H1 (cell line): ENCODE data around the gene DYNLT2. TPM values are rescaled to one million over a fixed set of nuclear protein-coding genes. Genes with fewer than 3 reads are reported as not detected.
A peak's percentile ranks its signal among the peaks of the same experiment; 100 is the strongest.

Experiments used
- CTCF ChIA-PET: fragments of 300-600 bp; sonication (Branson Sonifier 250); formaldehyde crosslinking; loops from one replicate; lab custom pipeline; 2021; ENCODE audit not compliant: partially characterized antibody; lab: Charles Lee
- POLR2A ChIA-PET: fragments of 300-600 bp; sonication (Branson Sonifier 250); formaldehyde crosslinking; loops from one replicate; lab custom pipeline; 2021; ENCODE audit warnings: inconsistent platforms; ENCODE audit not compliant: partially characterized antibody; lab: Charles Lee
- DNase-seq, 2 experiments: peaks; one replicate each; pipeline versions ENCODE4 v3.0.0 to v3.0.0-alpha.2; 2010 to 2022; ENCODE audit warnings: low spot score in 2 of 2, low read depth in 1 of 2, mixed read lengths in 1 of 2
- FAIRE-seq: peaks from 2 replicates; lab custom pipeline; 2011; peaks lifted over from hg19 to GRCh38; lab: Jason Lieb, UNC
- H2AFZ ChIP-seq: 2 replicates; pipeline ENCODE4 v1.8.1; 2012; ENCODE audit warnings: low read length, inconsistent platforms
- H2AK5ac ChIP-seq: 2 replicates; pipeline ENCODE4 v1.6.1; 2013; ENCODE audit warnings: low read depth, low read length
- H2BK120ac ChIP-seq: replicated peaks from 2 replicates; pipeline ENCODE3; 2013; ENCODE audit warnings: low read depth, low read length, inconsistent platforms
- H2BK12ac ChIP-seq: 2 replicates; pipeline ENCODE4 v1.6.1; 2013; ENCODE audit warnings: low read depth, low read length
- H2BK15ac ChIP-seq: 2 replicates; pipeline ENCODE4 v1.6.1; 2013; ENCODE audit warnings: low read length
- H2BK20ac ChIP-seq: 2 replicates; pipeline ENCODE4 v1.6.1; 2013; ENCODE audit warnings: low read length
- H2BK5ac ChIP-seq: 2 replicates; pipeline ENCODE4 v1.6.1; 2013; ENCODE audit warnings: low read depth, low read length
- H3K14ac ChIP-seq: 2 replicates; pipeline ENCODE4 v1.6.1; 2013; ENCODE audit warnings: inconsistent platforms; ENCODE audit not compliant: insufficient read length
- H3K18ac ChIP-seq: 2 replicates; pipeline ENCODE4 v1.6.1; 2013; ENCODE audit warnings: low read length; ENCODE audit errors: extremely low read depth
- H3K23ac ChIP-seq: 2 replicates; pipeline ENCODE4 v1.6.1; 2013; ENCODE audit warnings: inconsistent platforms; ENCODE audit not compliant: insufficient read length
- H3K23me2 ChIP-seq: 2 replicates; pipeline ENCODE4 v1.6.1; 2013; ENCODE audit warnings: low read depth, low read length
- H3K27ac ChIP-seq: 2 replicates; pipeline ENCODE4 v1.6.1; 2011; ENCODE audit warnings: low read depth, low read length, inconsistent platforms
- H3K27me3 ChIP-seq, 4 experiments: replicated peaks in 1 of 4; 1 replicate in 1 of 4; 2 replicates in 3 of 4; pipeline versions ENCODE4 v1.6.1 to v1.8.1; 2011 to 2013; ENCODE audit warnings: low read length in 3 of 4, mild to moderate bottlenecking in 3 of 4, inconsistent platforms in 2 of 4, mixed read lengths in 2 of 4, moderate library complexity in 1 of 4; ENCODE audit not compliant: control insufficient read depth in 3 of 4, insufficient read depth in 3 of 4; ENCODE audit errors: extremely low read depth in 1 of 4
- H3K36me3 ChIP-seq, 4 experiments: 2 replicates each; pipeline versions ENCODE4 v1.6.1 to v1.8.1; 2011 to 2013; ENCODE audit warnings: mild to moderate bottlenecking in 4 of 4, low read length in 3 of 4, moderate library complexity in 2 of 4, control low read depth in 1 of 4, inconsistent platforms in 1 of 4; ENCODE audit not compliant: insufficient read depth in 4 of 4, control insufficient read depth in 2 of 4
- H3K4ac ChIP-seq: replicated peaks from 2 replicates; pipeline ENCODE3; 2013; ENCODE audit warnings: low read length, low read depth, mixed read lengths, inconsistent platforms; ENCODE audit not compliant: insufficient read length
- H3K4me1 ChIP-seq, 4 experiments: replicated peaks in 1 of 4; 1 replicate in 1 of 4; 2 replicates in 3 of 4; pipeline versions ENCODE4 v1.6.1 to v1.8.1; 2011 to 2013; ENCODE audit warnings: low read length in 3 of 4, inconsistent platforms in 2 of 4, mixed read lengths in 1 of 4; ENCODE audit not compliant: insufficient read depth in 4 of 4, control insufficient read depth in 3 of 4
- H3K4me2 ChIP-seq, 2 experiments: 2 replicates each; pipeline versions ENCODE4 v1.6.1 to v1.8.1; 2011 to 2013; ENCODE audit warnings: low read depth in 2 of 2, low read length in 2 of 2, control low read depth in 1 of 2, inconsistent platforms in 1 of 2, mild to moderate bottlenecking in 1 of 2; ENCODE audit not compliant: insufficient read depth in 1 of 2
- H3K4me3 ChIP-seq, 4 experiments: fragments of 200-600, 300-600 bp in 1 of 4; sonication (generic), shearing (Covaris generic), sonication (Bioruptor Twin) in 1 of 4; 2 replicates each; pipeline versions ENCODE4 v1.5.1 to v1.8.1; 2011 to 2016; ENCODE audit warnings: low read length in 4 of 4, low read depth in 3 of 4, control low read depth in 2 of 4, inconsistent platforms in 2 of 4, mild to moderate bottlenecking in 2 of 4, mixed read lengths in 1 of 4, moderate library complexity in 1 of 4; ENCODE audit not compliant: insufficient read depth in 2 of 4; ENCODE audit errors: extremely low read depth in 1 of 4
- H3K56ac ChIP-seq: replicated peaks from 2 replicates; pipeline ENCODE3; 2013; ENCODE audit warnings: low read depth, mild to moderate bottlenecking, mixed read lengths, low read length, inconsistent platforms; ENCODE audit not compliant: insufficient read length
- H3K79me1 ChIP-seq: 2 replicates; pipeline ENCODE4 v1.6.1; 2013; ENCODE audit warnings: low read depth, low read length, control low read depth
- H3K79me2 ChIP-seq, 2 experiments: 2 replicates each; pipeline versions ENCODE4 v1.6.1 to v1.8.1; 2012 to 2013; ENCODE audit warnings: low read length in 2 of 2, mild to moderate bottlenecking in 2 of 2, inconsistent platforms in 1 of 2; ENCODE audit not compliant: insufficient read depth in 2 of 2, control insufficient read depth in 1 of 2
- H3K9ac ChIP-seq, 4 experiments: replicated peaks in 1 of 4; 1 replicate in 1 of 4; 2 replicates in 3 of 4; pipeline versions ENCODE4 v1.6.1 to v1.8.1; 2011 to 2013; ENCODE audit warnings: low read depth in 3 of 4, low read length in 3 of 4, control low read depth in 2 of 4, mild to moderate bottlenecking in 2 of 4, moderate library complexity in 2 of 4, inconsistent platforms in 1 of 4; ENCODE audit errors: extremely low read depth in 1 of 4
- H3K9me3 ChIP-seq, 2 experiments: 2 replicates each; pipeline versions ENCODE4 v1.6.1 to v1.8.1; 2012 to 2013; ENCODE audit warnings: mild to moderate bottlenecking in 2 of 2, moderate library complexity in 2 of 2, control low read depth in 1 of 2, inconsistent platforms in 1 of 2, low read depth in 1 of 2, low read length in 1 of 2, mixed read lengths in 1 of 2; ENCODE audit not compliant: insufficient read depth in 2 of 2
- H4K20me1 ChIP-seq, 2 experiments: replicated peaks in 1 of 2; 2 replicates each; pipeline versions ENCODE3 to v1.8.1; 2011 to 2013; ENCODE audit warnings: inconsistent platforms in 2 of 2, low read length in 2 of 2, mild to moderate bottlenecking in 1 of 2; ENCODE audit not compliant: insufficient read depth in 2 of 2, control insufficient read depth in 1 of 2
- H4K5ac ChIP-seq: 2 replicates; pipeline ENCODE4 v1.6.1; 2013; ENCODE audit warnings: low read length, low read depth, mixed read lengths, inconsistent platforms; ENCODE audit not compliant: insufficient read length
- H4K8ac ChIP-seq: 2 replicates; pipeline ENCODE4 v1.8.0; 2013; ENCODE audit warnings: mild to moderate bottlenecking, moderate library complexity, low read length, inconsistent platforms; ENCODE audit not compliant: insufficient read depth; ENCODE audit errors: extremely low read depth
- H4K91ac ChIP-seq: replicated peaks from 2 replicates; pipeline ENCODE3; 2013; ENCODE audit warnings: low read length, mixed read lengths, inconsistent platforms; ENCODE audit not compliant: insufficient read length
- ASH2L ChIP-seq: fragments of 200-600, 300-600 bp; sonication (generic); IDR thresholded peaks from one replicate; pipeline ENCODE4 v1.7.1; 2017; ENCODE audit warnings: low read length
- BRCA1 ChIP-seq: IDR thresholded peaks from 2 replicates; pipeline ENCODE4 v1.6.1; 2012; ENCODE audit warnings: low read depth, low read length, improper control_type of control experiment
- CHD1 ChIP-seq: IDR thresholded peaks from 2 replicates; pipeline ENCODE4 v1.6.1; 2012; ENCODE audit warnings: low read depth, low read length, improper control_type of control experiment
- CHD2 ChIP-seq: IDR thresholded peaks from 2 replicates; pipeline ENCODE4 v1.6.1; 2012; ENCODE audit warnings: low read length, improper control_type of control experiment
- FOSL1 ChIP-seq: IDR thresholded peaks from 2 replicates; pipeline ENCODE4 v1.6.1; 2011; ENCODE audit warnings: mild to moderate bottlenecking, low read depth, low read length, moderate library complexity; ENCODE audit not compliant: insufficient read depth
- HDAC6 ChIP-seq: IDR thresholded peaks from one replicate; pipeline ENCODE4 v1.7.1; 2012; ENCODE audit warnings: low read depth, mild to moderate bottlenecking, inconsistent platforms, low read length, moderate library complexity
- KDM1A ChIP-seq: fragments of 200-600, 300-600 bp; sonication (generic); IDR thresholded peaks from 2 replicates; pipeline ENCODE4 v1.7.1; 2016; ENCODE audit warnings: mild to moderate bottlenecking, low read length, borderline replicate concordance
- RXRA ChIP-seq: IDR thresholded peaks from 2 replicates; pipeline ENCODE4 v1.6.1; 2011; ENCODE audit warnings: low read depth, mild to moderate bottlenecking, low read length, moderate library complexity; ENCODE audit not compliant: insufficient read depth
- SAP30 ChIP-seq: fragments of 300-600 bp; sonication (generic); IDR thresholded peaks from 2 replicates; pipeline ENCODE4 v1.7.1; 2012; ENCODE audit warnings: low read length, moderate library complexity, mild to moderate bottlenecking, inconsistent platforms; ENCODE audit not compliant: insufficient read depth, insufficient replicate concordance
- SIN3A ChIP-seq, 2 experiments: IDR thresholded peaks in 1 of 2; conservative IDR thresholded peaks in 1 of 2; 2 replicates each; pipeline ENCODE4 v1.6.1; 2011 to 2012; ENCODE audit warnings: low read length in 2 of 2, improper control_type of control experiment in 1 of 2, low read depth in 1 of 2, mild to moderate bottlenecking in 1 of 2
- SIX5 ChIP-seq: IDR thresholded peaks from 2 replicates; pipeline ENCODE4 v1.6.1; 2011; ENCODE audit warnings: mild to moderate bottlenecking, low read depth, low read length
- SP2 ChIP-seq: IDR thresholded peaks from 2 replicates; pipeline ENCODE4 v1.6.1; 2012; ENCODE audit warnings: mild to moderate bottlenecking, low read length, inconsistent platforms
- SP4 ChIP-seq: IDR thresholded peaks from 2 replicates; pipeline ENCODE4 v1.6.1; 2012; ENCODE audit warnings: low read length, inconsistent platforms
- SRF ChIP-seq: IDR thresholded peaks from 2 replicates; pipeline ENCODE4 v1.6.1; 2011; ENCODE audit warnings: mild to moderate bottlenecking, low read depth, low read length, moderate library complexity
- TEAD4 ChIP-seq: IDR thresholded peaks from 2 replicates; pipeline ENCODE4 v1.6.1; 2012; ENCODE audit warnings: low read depth, low read length, inconsistent platforms, mixed read lengths
- ZNF274 ChIP-seq: IDR thresholded peaks from 2 replicates; pipeline ENCODE4 v1.7.0; 2012; ENCODE audit warnings: low read length, borderline replicate concordance; ENCODE audit errors: extremely low read depth
- WGBS, 2 experiments: shearing (Covaris generic) in 1 of 2; methylation state at CpG; one replicate each; pipeline versions ENCODE4 v1.1.6 to v1.1.7; 2013 to 2015; ENCODE audit warnings: low lambda C conversion rate in 2 of 2, mixed read lengths in 2 of 2, inconsistent platforms in 1 of 2, low coverage in 1 of 2, missing lambda C conversion rate in 1 of 2; ENCODE audit not compliant: insufficient replicate concordance in 2 of 2, insufficient coverage in 1 of 2, insufficient read length in 1 of 2; ENCODE audit errors: extremely low coverage in 1 of 2, missing lambda C conversion rate in 1 of 2; 5-methylcytosine and 5-hydroxymethylcytosine counted together
- polyA plus RNA-seq, 7 experiments: library from polyadenylated mRNA; depleted of rRNA in 3 of 7; stranded (reverse) in 5 of 7; unstranded in 2 of 7; fragments of >200 nt in 5 of 7; fragments of 200-250 nt in 2 of 7; gene quantifications; 1 replicate in 5 of 7; 2 replicates in 1 of 7; 4 replicates in 1 of 7; pipeline versions ENCODE4 v1.2.1 to v1.2.3, GENCODE V29; 2011 to 2013; ENCODE audit warnings: missing spikeins in 2 of 7, mixed read lengths in 2 of 7
- total RNA-seq: library from RNA; stranded (reverse); fragmentation: NEBNext Ultra II Directional; extraction: Animal tissue kit (Norgen Biotek cat#: 25700); gene quantifications from 2 replicates; pipeline ENCODE4 v1.2.1, GENCODE V29; 2021

The DYNLT2 gene
- total and polyA plus RNA-seq, 2 of the 8 experiments (the other 6 are each of a cell fraction or from before 2014, with no cell fraction given), result 0.48 to 1.8 TPM

DNA sequence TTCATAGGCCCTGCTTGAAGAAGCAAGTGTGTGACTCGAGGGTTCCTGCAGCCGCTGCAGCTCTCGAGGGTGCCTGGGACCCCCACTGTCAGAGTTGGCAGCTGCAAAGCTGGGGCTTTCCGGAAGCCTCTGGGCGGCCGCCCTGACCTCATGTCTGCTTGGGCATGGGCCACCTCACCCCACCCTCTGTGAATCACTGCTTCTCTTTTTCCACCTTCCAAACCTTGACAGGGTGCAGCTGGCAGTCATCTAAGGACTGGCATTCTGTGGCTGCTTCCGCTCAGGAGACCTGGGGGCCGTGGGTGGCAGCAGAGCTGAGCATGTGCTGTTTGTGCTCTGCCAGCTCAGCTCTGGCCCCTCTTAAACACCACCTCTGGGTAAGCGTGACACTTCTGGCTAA is 32.0 kb upstream of the DYNLT2 start:
- POLR2A ChIA-PET, result interaction anchor here (1.3 kb wide), 1 partner anchor 10 kb away, joined by 4 read pairs; no protein-coding TSS in a partner anchor
- FAIRE-seq, result no peak
- no peak for TF ChIP-seq SAP30
- no peak for TF ChIP-seq TEAD4
- TF ChIP-seq CHD1, result no peak
- TF ChIP-seq SP4, result no peak
- no peak for TF ChIP-seq CHD2
- no peak for TF ChIP-seq SP2
- TF ChIP-seq ASH2L, result no peak
- TF ChIP-seq SIX5, result no peak
- no peak for TF ChIP-seq KDM1A
- no peak for TF ChIP-seq SIN3A (conservative IDR thresholded peaks at IDR 0.05 in 1 of 2, IDR thresholded peaks at IDR 0.05 in 1 of 2; ENCODE audit: low read depth in 1 of 2, low read length in 2 of 2)
- TF ChIP-seq ZNF274, result no peak
- no peak for TF ChIP-seq SRF
- no peak for TF ChIP-seq FOSL1
- TF ChIP-seq RXRA, result no peak
- TF ChIP-seq HDAC6, result no peak
- TF ChIP-seq BRCA1, result no peak

More for the DNA sequence above, 32.0 kb upstream of the DYNLT2 start:
- CTCF ChIA-PET, result interaction anchor here (1.0 to 1.3 kb wide), 2 partner anchors 9 to 642 kb away, joined by 3 read pairs; no protein-coding TSS in a partner anchor
- H3K18ac ChIP-seq, result no peak overlapping the region
- no peaks in the 10 kb centered on the region for H3K23me2 ChIP-seq
- no peak overlapping the region for H2AFZ ChIP-seq
- no peak overlapping the region for H3K4ac ChIP-seq
- no peak overlapping the region for H4K91ac ChIP-seq
- H3K27me3 ChIP-seq, result no peaks in the 10 kb centered on the region
- no peaks in the 10 kb centered on the region for H3K36me3 ChIP-seq
- H2BK120ac ChIP-seq, result no peak overlapping the region
- no peaks in the 10 kb centered on the region for H3K4me1 ChIP-seq
- no peak overlapping the region for H4K8ac ChIP-seq
- no peak overlapping the region for H2BK12ac ChIP-seq
- H2AK5ac ChIP-seq, result no peak overlapping the region
- DNase-seq, result peak in 1 of 2 experiments; percentile 33
- no peaks in the 10 kb centered on the region for H3K79me1 ChIP-seq
- WGBS, 2 experiments, result 91% methylated on average over 9 of the region's 9 CpGs; no CpG with 5 or more reads in 1 of the 2 experiments
- H3K56ac ChIP-seq, result no peak overlapping the region
- no peaks in the 10 kb centered on the region for H3K9me3 ChIP-seq
- no peak overlapping the region for H3K9ac ChIP-seq
- no peak overlapping the region for H3K23ac ChIP-seq
- H4K5ac ChIP-seq, result no peak overlapping the region
- H2BK20ac ChIP-seq, result no peak overlapping the region
- no peak overlapping the region for H2BK5ac ChIP-seq
- H3K14ac ChIP-seq, result no peak overlapping the region
- no peak overlapping the region for H3K27ac ChIP-seq
- no peaks in the 10 kb centered on the region for H3K79me2 ChIP-seq
- H3K4me3 ChIP-seq, result no peak overlapping the region
- no peaks in the 10 kb centered on the region for H4K20me1 ChIP-seq
- no peak overlapping the region for H3K4me2 ChIP-seq
- no peak overlapping the region for H2BK15ac ChIP-seq
